ENCODE measurements around the gene ABCB4. TPM values are rescaled to one million over a fixed set of nuclear protein-coding genes. Genes with fewer than 3 reads are reported as not detected.
A peak's percentile ranks its signal among the peaks of the same experiment; 100 is the strongest.
"Not testable (repeated sequence)": the region's sequence is repeated elsewhere in the genome, so short reads cannot be mapped to it uniquely, and the experiment has no call there.

Gene ABCB4
- polyA plus RNA-seq, 1 donor: 0.39 TPM

DNA sequence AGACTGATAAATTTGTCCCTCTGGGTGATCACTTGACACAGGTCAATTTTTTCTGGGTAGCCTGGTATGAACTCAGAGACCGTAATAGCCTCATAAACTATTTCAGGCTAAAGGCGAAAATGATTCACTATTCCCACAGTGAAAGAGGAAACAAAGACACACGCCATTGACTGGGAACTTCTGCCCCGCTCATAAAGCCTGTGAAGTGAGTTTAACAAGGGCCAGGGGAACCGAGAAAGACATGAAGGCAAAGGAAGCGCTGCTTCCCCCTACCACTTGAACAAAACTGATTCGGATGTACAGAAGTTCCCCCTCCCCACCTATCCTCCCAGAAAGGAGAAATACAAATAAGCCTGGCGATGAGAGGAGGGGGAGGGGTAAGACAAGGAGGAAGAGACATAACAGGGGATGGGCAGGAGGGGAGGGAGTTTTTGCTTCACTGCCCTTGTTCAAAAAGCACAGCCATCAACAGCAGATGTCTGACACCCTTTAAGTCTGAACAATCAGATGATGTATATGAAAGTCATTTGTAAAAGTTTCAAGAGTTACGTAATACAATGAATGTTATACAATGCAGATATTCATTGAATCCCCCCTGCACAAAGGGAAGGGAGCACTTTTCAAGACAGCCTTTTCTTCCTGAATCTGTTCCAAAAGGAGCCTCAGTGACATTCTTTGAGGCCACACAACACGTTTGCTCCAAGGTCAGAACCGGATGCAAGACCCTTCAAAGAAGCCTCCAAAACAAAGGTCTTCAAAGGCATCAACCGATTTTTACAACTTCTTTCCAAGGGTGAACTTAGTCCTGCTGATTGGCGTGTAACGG is 734 bp downstream of the ABCB4 start:
- peak; percentile 13 for DNase-seq

DNA sequence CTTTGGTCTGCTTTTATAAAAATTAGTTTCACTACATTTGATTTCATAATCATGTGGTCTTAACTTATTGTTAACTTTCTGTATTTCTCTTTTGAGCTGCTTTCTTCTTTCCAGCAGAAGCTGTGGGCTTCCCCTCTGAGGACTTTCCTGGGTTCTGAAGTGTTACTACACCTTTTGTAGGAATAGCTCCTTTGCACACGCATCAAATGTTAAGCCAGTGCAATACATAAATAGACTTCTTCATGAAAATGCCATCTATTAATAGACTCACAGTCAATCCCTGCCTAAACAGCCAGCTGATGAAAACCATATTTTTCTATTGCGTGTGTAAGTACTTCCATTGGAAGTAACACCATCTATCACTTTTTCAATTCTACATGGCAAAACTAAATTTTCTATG is 1.5 kb downstream of the ABCB4 start:
- DNase-seq: no peak

DNA sequence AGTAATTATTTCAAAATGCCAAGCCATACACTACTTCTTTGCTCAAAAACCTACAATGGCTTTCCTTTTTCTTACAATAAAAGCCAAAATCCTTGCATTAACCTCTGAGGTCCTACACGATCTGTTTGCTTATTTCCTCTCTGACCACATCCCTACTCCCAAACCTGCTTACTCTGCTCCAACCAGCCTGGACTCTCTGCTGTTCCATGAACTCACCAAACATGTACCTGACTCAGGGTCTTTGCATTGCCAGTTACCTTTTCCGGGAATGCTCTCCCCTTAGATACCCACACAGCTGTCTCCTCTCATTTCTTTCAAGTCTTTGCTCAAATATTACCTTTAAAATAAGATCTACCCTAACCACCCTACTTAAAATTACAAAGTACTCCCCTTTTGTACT is 2.3 kb downstream of the ABCB4 start:
- DNase-seq: no peak

DNA sequence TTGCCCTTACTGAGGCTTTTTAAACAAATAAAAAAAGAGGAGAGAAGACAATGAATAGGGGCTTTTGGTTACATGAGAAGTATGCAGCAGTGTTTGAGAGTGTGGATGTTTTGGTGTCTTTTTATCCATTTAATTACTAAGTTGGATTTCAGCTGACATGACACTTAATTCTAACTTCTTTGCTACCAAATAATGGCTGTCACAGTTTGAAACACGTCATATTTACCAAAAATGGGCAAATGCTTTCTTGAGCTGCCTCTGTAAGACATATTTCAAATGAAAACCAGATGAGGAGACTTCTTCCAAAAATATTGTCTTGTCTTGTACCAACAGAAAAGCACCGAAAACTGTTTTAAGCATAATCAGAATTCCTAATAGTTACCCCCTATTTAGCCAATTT is 4.0 kb downstream of the ABCB4 start:
- no peak for DNase-seq

DNA sequence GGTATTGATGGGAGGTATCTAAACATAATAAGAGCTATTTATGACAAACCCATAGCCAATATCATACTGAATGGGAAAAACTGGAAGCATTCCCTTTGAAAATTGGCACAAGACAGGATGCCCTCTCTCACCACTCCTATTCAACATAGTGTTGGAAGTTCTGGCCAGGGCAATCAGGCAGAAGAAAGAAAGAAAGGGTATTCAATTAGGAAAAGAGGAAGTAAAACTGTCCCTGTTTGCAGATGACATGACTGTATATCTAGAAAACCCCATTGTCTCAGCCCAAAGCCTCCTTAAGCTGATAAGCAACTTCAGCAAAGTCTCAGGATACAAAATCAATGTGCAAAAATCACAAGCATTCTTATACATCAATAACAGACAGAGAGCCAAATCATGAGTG is 6.3 kb downstream of the ABCB4 start:
- DNase-seq: not testable (repeated sequence)

DNA sequence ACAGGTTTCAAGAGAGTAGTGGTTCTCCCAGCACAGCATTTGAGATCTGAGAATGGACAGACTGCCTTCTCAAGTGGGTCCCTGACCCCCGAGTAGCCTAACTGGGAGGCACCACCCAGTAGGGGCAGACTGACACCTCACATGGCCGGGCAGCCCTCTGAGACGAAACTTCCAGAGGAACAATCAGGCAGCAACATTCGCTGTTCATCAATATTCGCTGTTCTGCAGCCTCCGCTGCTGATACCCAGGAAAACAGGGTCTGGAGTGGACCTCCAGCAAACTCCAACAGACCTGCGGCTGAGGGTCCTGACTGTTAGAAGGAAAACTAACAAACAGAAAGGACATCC is 10.0 kb downstream of the ABCB4 start:
- not testable (repeated sequence) for DNase-seq

DNA sequence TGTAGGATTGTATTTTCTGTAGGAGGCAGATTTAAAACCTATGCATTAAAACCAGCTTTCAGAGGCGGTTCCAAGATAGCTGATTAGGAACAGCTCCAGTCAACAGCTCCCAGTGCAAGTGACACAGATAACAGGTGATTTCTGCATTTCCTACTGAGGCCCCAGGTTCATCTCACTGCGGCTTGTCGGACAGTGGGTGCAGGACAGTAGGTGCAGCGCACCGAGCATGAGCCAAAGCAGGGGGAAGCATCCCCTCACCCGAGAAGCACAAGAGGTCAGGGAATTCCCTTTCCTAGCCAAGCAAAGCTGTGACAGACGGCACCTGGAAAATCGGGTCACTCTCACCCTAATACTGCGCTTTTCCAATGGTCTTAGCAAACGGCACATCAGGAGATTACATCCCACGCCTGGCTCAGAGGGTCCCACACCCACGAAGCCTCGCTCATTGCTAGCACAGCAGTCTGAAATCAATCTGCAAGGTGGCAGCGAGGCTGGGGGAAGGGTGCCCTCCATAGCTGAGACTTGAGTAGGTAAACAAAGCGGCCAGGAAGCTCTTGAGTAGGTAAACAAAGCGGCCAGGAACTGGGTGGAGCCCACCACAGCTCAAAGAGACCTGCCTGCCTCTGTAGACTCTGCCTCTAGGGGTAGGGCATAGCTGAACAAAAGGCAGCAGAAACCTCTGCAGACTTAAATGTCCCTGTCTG is 10.5 kb downstream of the ABCB4 start:
- DNase-seq: not testable (repeated sequence)

DNA sequence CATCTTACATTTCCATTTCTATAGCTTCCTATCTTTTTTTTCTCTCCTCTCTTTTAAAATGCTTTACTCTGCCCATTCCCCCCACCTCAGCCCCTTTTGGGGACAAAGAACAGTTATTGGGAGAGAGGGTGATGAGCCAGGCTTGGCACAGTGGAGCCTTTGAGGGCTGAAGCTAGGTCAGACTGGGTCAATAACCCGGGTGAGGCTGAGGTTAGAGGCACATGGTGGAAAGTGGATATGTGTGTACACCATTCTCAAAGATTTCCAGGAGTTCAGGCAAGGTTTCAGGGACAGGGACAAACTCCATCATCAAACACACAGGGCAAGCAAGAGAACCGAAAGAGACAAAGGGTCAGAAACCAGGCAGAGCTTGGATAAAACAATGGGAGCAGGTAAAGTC is 11.5 kb downstream of the ABCB4 start:
- no peak for DNase-seq

DNA sequence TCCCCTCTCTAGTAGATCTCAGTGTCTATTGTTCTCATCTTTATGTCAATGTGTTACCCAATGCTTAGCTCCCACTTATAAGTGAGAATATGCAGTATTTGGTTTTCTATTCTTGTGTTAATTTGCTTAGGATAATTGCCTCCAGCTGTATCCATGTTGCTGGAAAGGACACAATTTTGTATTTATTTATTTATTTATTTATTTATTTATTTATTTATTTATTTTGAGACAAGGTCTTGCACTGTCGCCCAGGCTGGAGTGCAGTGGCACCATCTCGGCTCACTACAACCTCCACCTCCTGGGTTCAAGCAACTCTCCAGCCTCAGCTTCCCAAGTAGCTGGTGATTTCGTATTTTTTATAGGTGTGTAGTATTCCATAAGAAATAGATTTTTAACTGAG is 15.0 kb downstream of the ABCB4 start:
- not testable (repeated sequence) for DNase-seq

DNA sequence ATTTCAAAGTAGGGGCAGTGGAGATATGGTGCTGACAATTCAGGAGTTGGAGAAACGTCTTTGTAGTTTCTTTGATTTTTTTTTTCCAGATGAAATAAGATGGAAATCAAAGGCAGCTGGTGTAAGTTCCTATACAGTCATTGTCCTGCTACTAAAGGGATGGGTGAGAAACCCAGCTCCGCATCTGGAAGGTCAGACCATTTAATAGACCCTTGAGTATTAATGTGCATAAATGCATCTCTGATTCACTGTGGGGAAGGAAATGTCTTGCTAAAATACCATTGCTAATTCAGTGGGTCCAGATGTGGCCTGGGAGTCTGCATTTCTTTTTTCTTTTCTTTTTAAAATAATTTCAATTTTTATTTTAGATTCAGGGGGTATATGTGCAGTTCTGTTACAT is 15.5 kb downstream of the ABCB4 start:
- no peak for DNase-seq

DNA sequence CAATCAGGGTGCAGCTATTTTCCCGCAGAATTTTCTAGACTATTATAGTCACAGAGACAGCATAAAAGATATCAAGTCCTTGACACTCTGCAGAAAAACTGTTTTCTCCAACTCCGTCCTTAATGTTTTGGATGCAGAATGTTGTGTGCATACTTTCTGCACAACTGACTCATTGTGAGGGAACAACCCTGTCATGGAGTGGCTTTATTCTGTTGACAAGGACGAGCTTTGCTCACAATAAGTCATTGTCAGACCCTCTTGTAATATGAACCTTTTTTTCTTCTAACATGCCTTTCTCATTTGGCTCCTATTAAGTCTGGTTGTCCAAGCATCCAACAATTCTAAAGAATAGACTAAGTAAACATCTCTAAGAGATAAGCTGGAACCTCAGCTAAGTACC is 17.3 kb downstream of the ABCB4 start:
- DNase-seq: no peak

DNA sequence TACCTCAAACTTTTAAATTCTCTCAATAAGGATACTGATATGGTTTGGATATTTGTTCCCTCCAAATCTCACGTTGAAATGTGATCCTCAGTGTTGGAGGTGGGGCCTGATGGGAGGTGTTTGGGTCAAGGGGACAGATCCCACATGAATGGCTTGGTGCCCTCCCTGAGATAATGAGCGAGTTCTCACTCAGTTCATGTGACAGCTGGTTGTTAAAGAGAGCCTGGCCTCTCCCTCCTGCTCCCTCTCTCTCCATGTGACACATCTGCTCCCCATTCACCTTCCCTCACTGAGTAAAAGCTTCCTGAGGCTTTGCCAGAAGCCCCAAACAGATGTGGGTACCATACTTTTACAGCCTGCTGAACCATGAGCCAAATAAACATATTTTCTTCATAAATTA is 19.2 kb downstream of the ABCB4 start:
- no peak for DNase-seq

DNA sequence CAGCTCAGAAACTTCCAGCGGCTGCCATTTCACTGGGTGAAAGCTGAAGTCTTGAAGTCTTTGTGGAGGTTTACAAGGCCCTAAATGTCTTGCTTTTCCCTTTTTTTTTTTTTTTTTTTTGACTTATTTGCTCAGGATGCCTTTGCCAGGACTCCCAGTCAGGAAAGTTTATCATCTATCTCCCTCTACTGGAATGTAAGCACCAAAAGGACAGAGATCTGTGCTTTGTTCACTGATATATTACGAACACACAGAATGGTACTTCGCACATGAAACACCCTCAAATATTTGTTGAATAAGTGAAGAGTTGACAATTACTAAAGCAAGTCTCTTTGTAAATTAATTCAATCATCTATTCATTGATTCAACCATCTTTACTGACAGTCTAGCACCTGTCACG is 23.2 kb downstream of the ABCB4 start:
- DNase-seq: no peak

DNA sequence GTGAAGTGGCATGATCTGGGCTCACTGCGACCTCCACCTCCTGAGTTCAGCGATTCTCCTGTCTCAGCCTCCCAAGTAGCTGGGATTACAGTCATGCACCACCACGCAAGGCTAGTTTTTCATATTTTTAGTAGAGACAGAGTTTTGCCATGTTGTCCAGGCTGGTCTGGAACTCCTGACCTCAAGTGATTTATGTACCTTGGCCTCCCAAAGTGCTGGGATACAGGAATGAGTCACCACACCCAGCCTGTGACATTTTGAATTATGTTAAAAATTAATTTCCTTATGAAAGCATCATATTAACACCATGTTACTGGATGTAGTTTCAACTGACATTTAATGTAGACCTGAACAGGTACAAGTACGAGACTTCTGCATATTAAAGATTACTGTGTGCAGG is 24.3 kb downstream of the ABCB4 start:
- DNase-seq: no peak

DNA sequence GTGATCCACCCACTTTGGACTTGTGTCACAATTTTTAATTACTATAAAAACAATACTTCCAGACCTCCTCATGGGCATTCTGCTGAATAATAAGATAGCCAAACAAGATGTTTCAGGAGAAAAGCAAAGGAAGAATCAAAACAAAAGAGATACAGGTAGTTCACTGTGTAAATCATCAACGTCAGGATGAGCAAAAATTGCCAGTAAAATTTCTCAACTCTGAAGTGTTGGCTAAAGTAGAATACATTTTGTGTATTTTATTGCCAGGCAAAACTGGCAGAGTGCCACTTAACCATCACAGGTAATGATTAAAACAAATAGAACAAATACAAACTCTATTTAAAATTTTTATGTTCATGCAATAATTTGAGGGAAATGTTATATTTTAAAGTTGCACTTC is 24.8 kb downstream of the ABCB4 start:
- DNase-seq: no peak

DNA sequence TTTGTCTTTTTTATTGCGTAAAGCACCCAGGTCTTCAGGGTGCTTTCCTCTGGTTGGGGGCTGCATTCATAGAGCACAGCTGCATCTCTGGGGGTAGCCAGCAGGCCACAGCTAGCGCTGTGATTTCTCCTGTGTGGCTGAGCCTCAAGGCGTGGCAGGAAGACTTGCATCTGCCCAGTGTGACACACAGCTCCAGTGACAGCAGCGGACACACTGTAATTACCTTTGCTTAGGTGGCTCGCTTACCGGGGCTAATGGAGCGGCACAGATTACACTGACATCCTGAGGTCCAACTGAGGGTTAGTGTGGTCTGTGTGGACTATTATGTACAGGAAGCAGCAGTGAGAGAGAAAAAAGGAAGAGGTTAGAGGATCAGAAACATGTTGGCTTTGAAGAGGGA is 27.1 kb downstream of the ABCB4 start:
- DNase-seq: no peak

DNA sequence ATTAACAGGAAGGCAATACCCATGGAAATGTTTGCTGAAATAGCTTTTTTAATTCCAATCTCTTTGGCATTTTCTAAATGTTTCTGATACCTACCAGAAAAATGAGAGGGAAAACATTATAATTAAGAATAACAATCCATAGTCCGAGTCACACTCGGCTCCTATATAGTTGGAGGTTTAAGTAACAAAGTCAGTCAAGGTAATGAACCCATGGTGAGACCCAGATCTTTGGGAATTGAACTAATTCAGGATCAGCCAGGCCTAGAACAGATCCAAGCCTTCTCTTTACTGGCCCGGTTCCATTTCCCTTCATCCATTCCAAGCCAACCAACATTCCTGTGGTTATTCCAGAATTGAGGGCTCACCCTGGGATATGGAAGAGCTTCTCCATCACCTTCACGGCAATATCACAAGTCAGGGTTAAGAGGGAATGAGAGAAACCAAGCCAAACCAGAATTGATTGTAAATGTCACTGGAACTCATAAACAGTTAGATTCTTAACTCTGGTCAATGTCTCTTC is 28.3 kb downstream of the ABCB4 start:
- DNase-seq: no peak

DNA sequence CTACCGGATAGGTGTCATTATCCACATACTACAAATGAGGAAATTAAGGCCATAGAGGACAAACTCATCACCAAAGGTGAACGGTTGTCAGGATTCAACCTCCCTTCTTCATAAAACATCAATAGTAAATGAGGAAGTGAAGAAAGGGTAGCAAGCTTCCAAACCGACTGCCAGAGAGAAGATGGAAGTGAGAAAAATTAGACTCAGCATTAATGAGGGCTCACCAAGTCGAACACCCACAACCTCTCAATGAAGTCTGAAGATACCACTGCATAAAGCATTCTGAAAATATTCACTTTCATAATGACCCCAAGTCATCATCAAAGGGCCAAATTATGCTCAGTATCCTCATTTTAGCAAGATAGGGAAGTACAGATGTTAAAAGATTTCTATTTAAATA is 29.6 kb downstream of the ABCB4 start:
- no peak for DNase-seq

DNA sequence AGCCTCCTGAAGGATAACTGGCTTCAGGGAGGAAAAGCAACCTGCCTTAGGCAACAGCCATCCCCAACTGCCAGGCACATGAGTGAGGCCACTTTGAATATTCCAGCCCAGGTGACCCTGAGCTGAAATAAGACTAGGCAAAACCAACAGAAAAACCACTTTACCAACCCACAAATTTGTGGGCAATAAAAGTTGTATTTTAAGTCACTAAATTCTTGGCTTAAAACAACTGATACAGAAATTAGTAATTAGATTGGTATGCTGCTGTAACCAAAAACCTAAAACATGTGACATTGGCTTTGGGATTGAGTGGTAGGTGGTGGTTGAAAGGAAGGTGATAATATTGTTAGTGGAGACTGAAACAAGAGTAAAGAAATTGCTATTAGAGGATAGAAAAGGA is 39.9 kb downstream of the ABCB4 start:
- no peak for DNase-seq

DNA sequence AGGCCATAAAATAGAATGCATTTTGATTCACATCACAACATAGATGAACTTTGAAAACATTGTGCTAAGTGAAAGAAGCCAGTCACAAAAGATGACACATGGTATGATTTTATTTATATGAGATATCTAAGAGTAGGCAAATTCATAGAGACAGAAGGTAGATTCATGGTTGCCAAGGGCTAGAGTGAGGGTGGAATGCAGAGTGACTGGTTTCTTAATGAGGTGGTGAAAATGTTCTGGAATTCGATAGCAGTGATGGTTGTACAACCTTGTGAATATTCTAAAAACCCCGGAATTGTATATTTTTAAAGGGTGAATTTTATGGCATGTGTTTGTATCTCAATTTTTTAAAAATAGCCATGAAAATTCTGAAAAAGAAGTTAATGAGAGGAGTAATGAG is 42.9 kb downstream of the ABCB4 start:
- DNase-seq: no peak

DNA sequence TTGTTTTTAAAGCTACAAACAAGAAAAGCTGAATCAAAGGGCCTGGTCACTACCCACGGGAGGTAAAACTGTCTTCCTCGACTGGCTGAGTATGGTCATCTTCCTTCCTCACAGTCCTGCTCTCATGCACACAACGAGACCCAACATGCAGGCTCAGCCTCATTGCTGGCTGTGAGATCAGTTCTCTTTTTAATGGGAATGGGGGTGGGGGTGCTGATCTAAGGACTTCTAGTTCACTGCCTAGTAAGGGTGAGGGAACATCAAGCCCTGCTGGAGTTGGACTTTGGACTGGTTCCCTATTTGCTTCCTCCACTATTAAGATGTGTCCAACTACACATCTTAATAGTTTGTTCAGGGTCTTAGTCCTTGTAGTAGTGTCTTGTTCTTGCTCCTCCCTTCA is 48.2 kb downstream of the ABCB4 start:
- DNase-seq: no peak

DNA sequence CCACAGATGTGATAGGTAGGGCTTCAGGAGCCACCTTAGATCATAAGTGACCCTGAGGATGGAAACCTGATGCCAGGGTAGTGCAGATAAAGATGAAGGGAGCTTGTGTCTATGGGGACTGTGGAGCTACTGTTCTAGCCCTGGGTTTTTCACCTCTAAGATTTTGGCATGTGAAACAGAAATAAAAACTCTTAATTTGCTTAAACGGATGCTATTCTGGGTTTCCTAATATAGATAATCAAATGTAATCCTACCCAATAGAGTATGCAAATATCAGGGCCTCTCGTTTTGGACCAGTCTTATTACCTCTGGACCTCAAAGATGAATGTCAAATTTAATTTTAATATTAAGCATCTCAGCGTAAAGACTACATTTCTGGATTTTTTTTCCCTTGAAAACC is 49.3 kb downstream of the ABCB4 start:
- no peak for DNase-seq

DNA sequence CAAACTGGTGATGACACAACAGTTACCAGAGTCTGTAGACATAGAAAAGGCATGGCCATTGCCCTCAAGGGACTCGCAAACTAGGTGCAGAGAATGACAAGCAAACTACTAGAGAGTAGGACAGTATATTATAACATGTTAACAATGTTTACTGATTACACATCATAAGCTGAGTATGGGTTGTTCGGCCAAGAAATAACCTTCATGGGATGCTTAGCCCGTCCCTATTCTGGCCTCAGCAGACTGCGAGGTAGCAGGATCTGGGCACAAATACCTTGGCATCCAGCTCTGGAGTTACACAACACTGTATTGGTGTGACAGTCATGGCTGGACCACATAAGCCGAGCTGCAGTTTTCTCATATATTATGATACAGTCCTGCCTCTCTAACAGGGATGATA is 51.4 kb downstream of the ABCB4 start:
- DNase-seq: no peak

DNA sequence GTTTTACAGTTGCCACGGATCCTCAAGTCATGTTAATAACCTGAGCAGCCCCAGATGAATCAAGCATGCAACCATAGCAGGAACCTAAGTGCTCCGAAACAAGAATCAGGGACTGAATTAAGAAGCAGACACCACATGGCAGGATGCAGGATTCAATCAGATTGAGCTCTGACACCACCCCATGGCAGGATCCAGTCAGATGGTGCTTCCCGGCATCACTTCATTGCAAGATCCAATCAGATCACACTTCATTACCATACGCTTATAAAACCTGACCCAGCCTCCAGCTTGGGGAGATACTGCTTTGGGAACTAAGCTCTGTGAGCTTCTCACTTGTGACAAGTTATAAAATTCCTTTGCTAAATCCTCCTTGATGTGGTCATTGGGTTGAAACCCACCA is 55.3 kb downstream of the ABCB4 start:
- DNase-seq: no peak
